Vagina (tissue), 2 donors: ENCODE results near the gene AGT. TPM values are rescaled to one million over a fixed set of nuclear protein-coding genes. Genes with fewer than 3 reads are reported as not detected.

Experiments used
- DNase-seq, 2 donors: peaks; one replicate each; pipeline ENCODE4 v3.0.0-alpha.2; 2017; ENCODE audit errors: extremely low spot score in 2 of 2
- H3K27ac ChIP-seq: fragments of 200-600 bp; sonication (generic); one replicate; pipeline ENCODE4 v1.5.1; 2019
- H3K27me3 ChIP-seq: fragments of 200-600 bp; sonication (generic); one replicate; pipeline ENCODE4 v1.5.1; 2019
- H3K36me3 ChIP-seq, 2 donors: fragments of 200-600 bp; sonication (generic); one replicate each; pipeline ENCODE4 v1.5.1; 2017 to 2019
- H3K4me1 ChIP-seq: fragments of 200-600 bp; sonication (generic); one replicate; pipeline ENCODE4 v1.5.1; 2019
- H3K4me3 ChIP-seq, 2 donors: fragments of 200-600 bp; sonication (generic); 1 replicate in 1 of 2; 2 replicates in 1 of 2; pipeline ENCODE4 v1.5.1; 2016 to 2019
- H3K9me3 ChIP-seq: fragments of 200-600 bp; sonication (generic); one replicate; pipeline ENCODE4 v1.5.1; 2019
- POLR2A ChIP-seq, 2 donors: fragments of 450-650 bp; IDR thresholded peaks; one replicate each; pipeline ENCODE4 v1.6.1; 2017; ENCODE audit warnings: antibody characterized with exemption in 2 of 2, mild to moderate bottlenecking in 2 of 2, moderate library complexity in 2 of 2
- POLR2AphosphoS5 ChIP-seq, 2 donors: sonication (generic); formaldehyde crosslinking; IDR thresholded peaks; one replicate each; pipeline ENCODE4 v1.9.0; 2017; ENCODE audit warnings: antibody characterized with exemption in 2 of 2, mild to moderate bottlenecking in 2 of 2, low read depth in 1 of 2; ENCODE audit not compliant: insufficient read depth in 1 of 2
- intact Hi-C: fragments of 100-400 bp; cut with DNase I; formaldehyde crosslinking; loops from one replicate; pipeline ENCODE4 v1.15.1; 2023
- total RNA-seq: library from RNA; depleted of rRNA; stranded (reverse); fragments of >200 nt; gene quantifications from one replicate; pipeline ENCODE4 v1.2.3, GENCODE V29; 2016
- TF ChIP-seq, protein P1 (sequence below), 3 experiments: fragments of 450-650 bp in 2 of 3; fragments of 200-600 bp in 1 of 3; sonication (generic) in 1 of 3; IDR thresholded peaks; one replicate each; pipeline ENCODE4 v1.5.1; 2017 to 2019; ENCODE audit warnings: antibody characterized with exemption in 3 of 3, mild to moderate bottlenecking in 2 of 3, moderate library complexity in 2 of 3

The AGT gene
- total RNA-seq, 1 donor from 2014 or later = 9.6 TPM

DNA sequence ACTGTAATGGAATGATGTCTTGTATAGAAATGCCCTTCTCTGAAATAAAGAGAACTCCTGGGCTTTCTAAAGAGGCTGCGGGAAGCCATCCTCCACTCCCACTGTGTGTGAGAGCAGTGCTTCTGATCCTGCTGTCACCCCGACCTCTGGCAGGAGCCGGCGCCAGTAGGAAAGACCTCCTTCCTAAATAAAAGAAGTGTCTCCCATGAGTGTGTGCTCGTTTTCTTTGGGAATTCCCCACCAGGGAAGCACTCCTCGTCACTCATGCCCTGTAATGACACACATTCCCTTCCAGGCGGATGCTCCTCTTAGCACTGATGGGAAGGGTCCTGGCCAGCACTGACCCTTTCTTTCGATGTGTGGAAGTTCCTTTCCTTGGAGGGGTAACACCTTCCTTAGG is 20.1 kb downstream of the AGT start:
- TF ChIP-seq POLR2A (IDR thresholded peaks at IDR 0.05) (no peak), POLR2AphosphoS5 (IDR thresholded peaks at IDR 0.05; ENCODE audit: insufficient read depth in 1 of 2, low read depth in 1 of 2) (no peak)
- TF ChIP-seq, protein P1, sequence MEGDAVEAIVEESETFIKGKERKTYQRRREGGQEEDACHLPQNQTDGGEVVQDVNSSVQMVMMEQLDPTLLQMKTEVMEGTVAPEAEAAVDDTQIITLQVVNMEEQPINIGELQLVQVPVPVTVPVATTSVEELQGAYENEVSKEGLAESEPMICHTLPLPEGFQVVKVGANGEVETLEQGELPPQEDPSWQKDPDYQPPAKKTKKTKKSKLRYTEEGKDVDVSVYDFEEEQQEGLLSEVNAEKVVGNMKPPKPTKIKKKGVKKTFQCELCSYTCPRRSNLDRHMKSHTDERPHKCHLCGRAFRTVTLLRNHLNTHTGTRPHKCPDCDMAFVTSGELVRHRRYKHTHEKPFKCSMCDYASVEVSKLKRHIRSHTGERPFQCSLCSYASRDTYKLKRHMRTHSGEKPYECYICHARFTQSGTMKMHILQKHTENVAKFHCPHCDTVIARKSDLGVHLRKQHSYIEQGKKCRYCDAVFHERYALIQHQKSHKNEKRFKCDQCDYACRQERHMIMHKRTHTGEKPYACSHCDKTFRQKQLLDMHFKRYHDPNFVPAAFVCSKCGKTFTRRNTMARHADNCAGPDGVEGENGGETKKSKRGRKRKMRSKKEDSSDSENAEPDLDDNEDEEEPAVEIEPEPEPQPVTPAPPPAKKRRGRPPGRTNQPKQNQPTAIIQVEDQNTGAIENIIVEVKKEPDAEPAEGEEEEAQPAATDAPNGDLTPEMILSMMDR (IDR thresholded peaks at IDR 0.05) = no peak
- peaks cover 0 to 45% of the 10 kb centered on the region in 2 donors for H3K36me3 ChIP-seq
- intact Hi-C loops = no loop called here

DNA sequence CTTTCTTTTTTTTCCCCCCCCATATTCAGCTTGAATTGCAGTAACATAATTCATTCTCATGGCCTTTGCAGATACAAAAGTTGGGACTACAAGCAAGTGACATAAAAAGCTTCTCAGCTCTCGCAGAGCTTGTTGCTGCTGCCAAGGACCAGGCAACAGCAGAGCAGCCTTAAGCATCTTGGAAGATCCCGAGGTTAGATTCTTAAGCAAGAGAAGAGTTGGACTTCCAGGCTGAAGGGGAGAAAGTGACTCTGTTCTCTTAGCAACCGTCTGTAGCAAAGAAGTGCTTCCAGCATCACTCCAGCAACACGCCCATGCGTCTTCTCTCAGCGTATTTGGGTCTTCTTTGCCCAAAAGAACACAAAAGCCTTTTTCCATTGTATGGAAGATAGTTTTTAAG is 20.7 kb downstream of the AGT start:
- no peak overlapping the region for H3K4me3 ChIP-seq
- TF ChIP-seq POLR2A (IDR thresholded peaks at IDR 0.05) = no peak
- TF ChIP-seq, protein P1 (IDR thresholded peaks at IDR 0.05) = no peak
- intact Hi-C loops = no loop called here
- H3K9me3 ChIP-seq = no peaks in the 10 kb centered on the region
- no peaks in the 10 kb centered on the region for H3K4me1 ChIP-seq
- no peak overlapping the region for H3K27ac ChIP-seq
- peaks cover 0 to 45% of the 10 kb centered on the region in 2 donors for H3K36me3 ChIP-seq
- DNase-seq = no peak
- H3K27me3 ChIP-seq = no peaks in the 10 kb centered on the region

More for the DNA sequence above, 20.1 kb downstream of the AGT start:
- DNase-seq = no peak
- Histone ChIP-seq H3K27ac (no peak overlapping the region), H3K4me1 (no peaks in the 10 kb centered on the region), H3K9me3 (no peaks in the 10 kb centered on the region), H3K4me3 (no peak overlapping the region), H3K27me3 (no peaks in the 10 kb centered on the region)

GRCh38 chr1:230691615-230692014 is 22.3 kb downstream of the AGT start:
- Histone ChIP-seq H3K4me1 (no peaks in the 10 kb centered on the region), H3K27ac (no peak overlapping the region), H3K4me3 (no peak overlapping the region), H3K9me3 (no peaks in the 10 kb centered on the region), H3K36me3 (peaks cover 0 to 57% of the 10 kb centered on the region in 2 donors), H3K27me3 (no peaks in the 10 kb centered on the region)
- intact Hi-C loops = no loop called here
- DNase-seq = no peak
- no peak for TF ChIP-seq POLR2AphosphoS5 (IDR thresholded peaks at IDR 0.05; ENCODE audit: insufficient read depth in 1 of 2, low read depth in 1 of 2)
- TF ChIP-seq, protein P1 (IDR thresholded peaks at IDR 0.05) = no peak
- no peak for TF ChIP-seq POLR2A (IDR thresholded peaks at IDR 0.05)

DNA sequence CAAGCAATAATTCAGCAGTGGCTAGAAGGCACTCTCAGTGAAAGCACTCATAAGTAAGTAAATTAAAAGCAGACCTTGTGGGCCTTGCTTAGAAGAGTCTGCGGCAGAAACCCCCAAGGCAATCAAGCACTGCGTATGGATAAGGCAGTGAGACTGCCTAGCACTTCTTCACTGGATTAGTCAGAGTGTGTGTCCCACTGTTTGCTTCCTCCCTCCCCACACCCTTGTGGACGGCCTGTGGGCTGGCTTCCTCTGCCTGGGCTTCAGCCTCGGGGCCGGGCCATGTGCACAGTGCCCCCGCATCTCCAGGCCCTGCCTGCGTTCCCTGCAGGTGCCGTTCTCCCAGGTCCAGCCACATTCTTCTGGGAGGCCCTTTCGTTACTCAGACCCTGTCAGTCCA is 23.8 kb downstream of the AGT start:
- DNase-seq = no peak

GRCh38 chr1:230686747-230687146 is 27.2 kb downstream of the AGT start:
- no peaks in the 10 kb centered on the region for H3K27me3 ChIP-seq
- no peak overlapping the region for H3K27ac ChIP-seq
- no peak for DNase-seq
- intact Hi-C loops = no loop called here
- peaks cover 14% of the 10 kb centered on the region for H3K4me1 ChIP-seq
- TF ChIP-seq, protein P1 (IDR thresholded peaks at IDR 0.05) = no peak
- TF ChIP-seq POLR2A (IDR thresholded peaks at IDR 0.05) (no peak), POLR2AphosphoS5 (IDR thresholded peaks at IDR 0.05; ENCODE audit: insufficient read depth in 1 of 2, low read depth in 1 of 2) (no peak)
- H3K9me3 ChIP-seq = no peaks in the 10 kb centered on the region
- peaks cover 3 to 65% of the 10 kb centered on the region in 2 donors for H3K36me3 ChIP-seq
- H3K4me3 ChIP-seq = no peak overlapping the region

More for the DNA sequence above, 23.8 kb downstream of the AGT start:
- intact Hi-C loops = no loop called here
- no peak overlapping the region for H3K4me3 ChIP-seq
- H3K36me3 ChIP-seq = peaks cover 3 to 69% of the 10 kb centered on the region in 2 donors
- H3K27me3 ChIP-seq = no peaks in the 10 kb centered on the region
- no peak for TF ChIP-seq POLR2A (IDR thresholded peaks at IDR 0.05)
- TF ChIP-seq POLR2AphosphoS5 (IDR thresholded peaks at IDR 0.05; ENCODE audit: insufficient read depth in 1 of 2, low read depth in 1 of 2) = no peak
- TF ChIP-seq, protein P1 (IDR thresholded peaks at IDR 0.05) = no peak
- H3K4me1 ChIP-seq = no peaks in the 10 kb centered on the region
- no peak overlapping the region for H3K27ac ChIP-seq
- H3K9me3 ChIP-seq = no peaks in the 10 kb centered on the region
